GM23248 (cell line): Measurements from ENCODE around the gene LRP1-AS. TPM values are rescaled to one million over a fixed set of nuclear protein-coding genes. Genes with fewer than 3 reads are reported as not detected.

Source experiments
- DNase-seq: peaks from one replicate; pipeline ENCODE4 v3.0.0-alpha.2; 2015
- H2AFZ ChIP-seq: fragments of 200-600 bp; sonication (generic); 2 replicates; pipeline ENCODE4 v1.6.1; 2016; ENCODE audit warnings: antibody characterized with exemption
- H3F3A ChIP-seq: fragments of 200-600 bp; sonication (generic); 2 replicates; pipeline ENCODE4 v1.6.1; 2016; ENCODE audit warnings: mild to moderate bottlenecking, antibody characterized with exemption, mixed run types; ENCODE audit not compliant: insufficient read depth
- H3K27ac ChIP-seq: fragments of 200-600 bp; sonication (generic); 2 replicates; pipeline ENCODE4 v1.5.1; 2016; ENCODE audit warnings: mild to moderate bottlenecking
- H3K27me3 ChIP-seq: fragments of 200-600 bp; sonication (generic); replicated peaks from 2 replicates; pipeline ENCODE4 v1.6.1; 2016; ENCODE audit warnings: mild to moderate bottlenecking; ENCODE audit not compliant: insufficient read depth
- H3K36me3 ChIP-seq: fragments of 200-600 bp; sonication (generic); 2 replicates; pipeline ENCODE4 v1.6.1; 2016; ENCODE audit warnings: low read depth, mild to moderate bottlenecking
- H3K4me1 ChIP-seq: fragments of 200-600 bp; sonication (generic); 2 replicates; pipeline ENCODE4 v1.6.1; 2016; ENCODE audit warnings: mild to moderate bottlenecking; ENCODE audit not compliant: insufficient read depth
- H3K4me2 ChIP-seq: fragments of 200-600 bp; sonication (generic); one replicate; pipeline ENCODE4 v1.6.1; 2016; ENCODE audit warnings: mild to moderate bottlenecking; ENCODE audit not compliant: unreplicated experiment
- H3K4me3 ChIP-seq: fragments of 200-600 bp; sonication (generic); 2 replicates; pipeline ENCODE4 v1.5.1; 2016; ENCODE audit warnings: mild to moderate bottlenecking
- H3K79me2 ChIP-seq: fragments of 200-600 bp; sonication (generic); 2 replicates; pipeline ENCODE4 v1.6.1; 2016; ENCODE audit warnings: mild to moderate bottlenecking; ENCODE audit not compliant: insufficient read depth
- H3K9ac ChIP-seq: fragments of 200-600 bp; sonication (generic); 2 replicates; pipeline ENCODE4 v1.6.1; 2016; ENCODE audit warnings: mild to moderate bottlenecking
- H3K9me2 ChIP-seq: fragments of 200-600 bp; sonication (generic); 2 replicates; pipeline ENCODE4 v1.6.1; 2016; ENCODE audit warnings: mixed run types, mild to moderate bottlenecking, moderate library complexity; ENCODE audit not compliant: insufficient read depth
- H3K9me3 ChIP-seq: fragments of 200-600 bp; sonication (generic); one replicate; pipeline ENCODE4 v1.6.1; 2017; ENCODE audit warnings: low read depth
- H4K20me1 ChIP-seq: fragments of 200-600 bp; sonication (generic); 2 replicates; pipeline ENCODE4 v1.6.0; 2016; ENCODE audit not compliant: insufficient read depth
- EZH2 ChIP-seq: fragments of 200-600 bp; sonication (generic); IDR thresholded peaks from 2 replicates; pipeline ENCODE4 v1.6.1; 2018; ENCODE audit warnings: antibody characterized with exemption, mild to moderate bottlenecking; ENCODE audit not compliant: insufficient read depth, poor library complexity, severe bottlenecking
- EZH2phosphoT487 ChIP-seq: fragments of 200-600 bp; sonication (generic); IDR thresholded peaks from 2 replicates; pipeline ENCODE4 v1.6.1; 2018; ENCODE audit warnings: antibody characterized with exemption, moderate library complexity, mild to moderate bottlenecking, low read depth; ENCODE audit not compliant: insufficient read depth
- WGBS, 2 experiments: methylation state at CpG; one replicate each; pipeline ENCODE4 v1.1.6; 2015 to 2017; ENCODE audit warnings: low lambda C conversion rate in 2 of 2, low coverage in 1 of 2; ENCODE audit errors: missing lambda C conversion rate in 2 of 2; 5-methylcytosine and 5-hydroxymethylcytosine counted together
- in situ Hi-C: fragments of 300-500 bp; cut with MboI; formaldehyde crosslinking; loops from 2 replicates; pipeline ENCODE4 v1.15.0; 2020
- polyA plus RNA-seq: library from polyadenylated mRNA; unstranded; fragments of >200 nt; fragmentation: Nextera tagmentation; extraction: Ambion mirVana; gene quantifications from 2 replicates; pipeline ENCODE4 v1.2.1, GENCODE V29; 2016
- total RNA-seq: library from RNA; depleted of rRNA; stranded (reverse); fragments of >200 nt; shearing (Covaris generic); gene quantifications from 2 replicates; pipeline ENCODE4 v1.2.3, GENCODE V29; 2014

Gene LRP1-AS
- total and polyA plus RNA-seq, 2 experiments from 2014 or later: 0.60 TPM; not detected in 1

- Histone ChIP-seq H3K4me3 (no peak overlapping the region), H4K20me1 (no peaks in the 10 kb centered on the region), H3F3A (peaks cover 73% of the 10 kb centered on the region), H3K9ac (peak overlapping the region; percentile 47; the same call in 1 of the 2 replicates), H3K27ac (peak overlapping the region; percentile 77), H2AFZ (no peak overlapping the region), H3K9me3 (no peaks in the 10 kb centered on the region), H3K9me2 (no peaks in the 10 kb centered on the region), H3K36me3 (peaks cover 73% of the 10 kb centered on the region), H3K79me2 (peaks cover 83% of the 10 kb centered on the region), H3K4me2 (no peak overlapping the region), H3K27me3 (no peaks in the 10 kb centered on the region), H3K4me1 (peaks cover 34% of the 10 kb centered on the region)
- DNase-seq: no peak
- no peak for TF ChIP-seq EZH2phosphoT487
- TF ChIP-seq EZH2: no peak
- WGBS, 2 experiments: 72 to 76% methylated on average over 3 of the region's 3 CpGs
- in situ Hi-C loops: no loop called here
Observed at GRCh38 chr12:57164454-57164853, 17.0 kb upstream of the LRP1-AS start.

DNA sequence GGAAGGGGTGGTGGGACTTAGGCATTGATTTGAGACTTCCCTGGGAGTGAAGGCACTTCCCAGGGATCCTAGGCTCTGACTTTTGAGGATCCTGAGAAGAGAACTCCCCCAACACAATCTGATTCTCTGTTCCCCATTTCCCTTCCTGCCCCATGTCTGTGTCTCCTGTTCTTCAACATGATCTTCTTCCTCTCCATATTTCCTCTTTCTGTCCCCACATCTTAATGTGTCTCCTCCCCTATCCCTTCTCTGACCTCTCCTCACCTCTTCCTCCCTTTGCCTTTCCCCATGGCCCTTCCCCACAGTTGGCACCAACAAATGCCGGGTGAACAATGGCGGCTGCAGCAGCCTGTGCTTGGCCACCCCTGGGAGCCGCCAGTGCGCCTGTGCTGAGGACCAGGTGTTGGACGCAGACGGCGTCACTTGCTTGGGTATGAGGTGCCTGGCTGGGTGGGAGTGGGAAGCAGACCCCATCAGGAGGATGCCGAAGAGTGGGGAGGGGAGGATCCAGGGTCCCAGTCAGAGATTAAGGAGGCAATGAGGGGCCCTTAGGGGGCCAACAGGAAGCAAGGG lies 15.2 kb upstream of the LRP1-AS start:
- Histone ChIP-seq H3K4me3 (no peak overlapping the region), H3K9me2 (no peaks in the 10 kb centered on the region), H3K79me2 (peaks cover 86% of the 10 kb centered on the region), H3F3A (peaks cover 83% of the 10 kb centered on the region), H2AFZ (no peak overlapping the region), H3K9ac (no peak overlapping the region), H3K27ac (0 out of 2 replicates have a peak overlapping the region, but pooled peaks have one; percentile 48), H3K4me1 (peaks cover 34% of the 10 kb centered on the region), H3K27me3 (no peaks in the 10 kb centered on the region), H4K20me1 (no peaks in the 10 kb centered on the region), H3K9me3 (no peaks in the 10 kb centered on the region), H3K4me2 (no peak overlapping the region), H3K36me3 (peaks cover 73% of the 10 kb centered on the region)
- TF ChIP-seq EZH2 (no peak), EZH2phosphoT487 (no peak)
- in situ Hi-C loops: no loop called here
- no peak for DNase-seq
- 90 to 93% methylated on average over 8 of the region's 8 CpGs for WGBS, 2 experiments

- Histone ChIP-seq H3K79me2 (peaks cover 93% of the 10 kb centered on the region), H3F3A (peaks cover 83% of the 10 kb centered on the region), H2AFZ (no peak overlapping the region), H3K4me2 (no peak overlapping the region), H4K20me1 (no peaks in the 10 kb centered on the region), H3K9ac (0 out of 2 replicates have a peak overlapping the region, but pooled peaks have one; percentile 5), H3K27ac (peak overlapping the region; percentile 48), H3K4me1 (peaks cover 25% of the 10 kb centered on the region), H3K9me3 (no peaks in the 10 kb centered on the region), H3K27me3 (no peaks in the 10 kb centered on the region), H3K36me3 (peaks cover 80% of the 10 kb centered on the region), H3K9me2 (no peaks in the 10 kb centered on the region), H3K4me3 (no peak overlapping the region)
- in situ Hi-C loops: no loop called here
- 42 to 43% methylated on average over 7 of the region's 7 CpGs for WGBS, 2 experiments
- DNase-seq: peak; percentile 85
- no peak for TF ChIP-seq EZH2
- TF ChIP-seq EZH2phosphoT487: no peak
Observed at GRCh38 chr12:57161491-57161890, 14.1 kb upstream of the LRP1-AS start.

GRCh38 chr12:57160741-57161140 lies 13.3 kb upstream of the LRP1-AS start:
- no peaks in the 10 kb centered on the region for H3K9me3 ChIP-seq
- H3K9ac ChIP-seq: no peak overlapping the region
- no peak overlapping the region for H2AFZ ChIP-seq
- in situ Hi-C loops: no loop called here
- peak overlapping the region; percentile 48; the same call in 1 of the 2 replicates for H3K27ac ChIP-seq
- no peaks in the 10 kb centered on the region for H4K20me1 ChIP-seq
- TF ChIP-seq EZH2phosphoT487: no peak
- TF ChIP-seq EZH2: no peak
- DNase-seq: no peak
- no peaks in the 10 kb centered on the region for H3K27me3 ChIP-seq
- H3F3A ChIP-seq: peaks cover 76% of the 10 kb centered on the region
- H3K4me1 ChIP-seq: peaks cover 18% of the 10 kb centered on the region
- H3K4me2 ChIP-seq: no peak overlapping the region
- peaks cover 76% of the 10 kb centered on the region for H3K36me3 ChIP-seq
- 80 to 85% methylated on average over 12 to 14 of the region's 14 CpGs for WGBS, 2 experiments
- peaks cover 94% of the 10 kb centered on the region for H3K79me2 ChIP-seq
- H3K4me3 ChIP-seq: no peak overlapping the region
- no peaks in the 10 kb centered on the region for H3K9me2 ChIP-seq
